Prostate gland (tissue), 2 donors: ENCODE measurements around the gene TMEM181. TPM values are rescaled to one million over a fixed set of nuclear protein-coding genes. Genes with fewer than 3 reads are reported as not detected.

Experiments
- DNase-seq: peaks from one replicate; pipeline ENCODE4 v3.0.0-alpha.2; 2019; ENCODE audit warnings: low spot score
- H3K27ac ChIP-seq, 2 donors: fragments of 200-600 bp; sonication (generic); 2 replicates each; pipeline ENCODE4 v1.5.1; 2017 to 2019
- H3K27me3 ChIP-seq: fragments of 200-600 bp; sonication (generic); replicated peaks from 2 replicates; pipeline ENCODE4 v1.5.1; 2019; ENCODE audit not compliant: insufficient read depth
- H3K36me3 ChIP-seq, 2 donors: fragments of 200-600 bp; sonication (generic); 1 replicate in 1 of 2; 2 replicates in 1 of 2; pipeline versions ENCODE4 v1.5.1 to v1.8.1; 2017 to 2019
- H3K4me1 ChIP-seq: fragments of 200-600 bp; sonication (generic); replicated peaks from 2 replicates; pipeline ENCODE4 v1.5.1; 2019
- H3K4me3 ChIP-seq, 2 donors: fragments of 200-600 bp; sonication (generic); 2 replicates each; pipeline ENCODE4 v1.5.1; 2017 to 2019
- H3K9me3 ChIP-seq: fragments of 200-600 bp; sonication (generic); 2 replicates; pipeline ENCODE4 v1.5.1; 2017
- POLR2A ChIP-seq: fragments of 450-650 bp; IDR thresholded peaks from one replicate; pipeline ENCODE4 v1.6.1; 2016; ENCODE audit warnings: antibody characterized with exemption, mild to moderate bottlenecking
- POLR2AphosphoS5 ChIP-seq: sonication (generic); formaldehyde crosslinking; IDR thresholded peaks from one replicate; pipeline ENCODE4 v1.6.1; 2017; ENCODE audit warnings: antibody characterized with exemption
- WGBS: methylation state at CpG from one replicate; pipeline ENCODE4 v1.1.5; 2018; 5-methylcytosine and 5-hydroxymethylcytosine counted together
- intact Hi-C: fragments of 100-400 bp; cut with DNase I; formaldehyde crosslinking; loops from one replicate; pipeline ENCODE4 v1.14.2; 2022
- total RNA-seq, 2 donors: library from RNA; depleted of rRNA; stranded (reverse); fragments of >200 nt; gene quantifications; one replicate each; pipeline ENCODE4 v1.1.0, GENCODE V29; 2016
- TF ChIP-seq, protein P1 (sequence below), 4 experiments: fragments of 200-600 bp in 2 of 4; fragments of 450-650 bp in 2 of 4; sonication (generic) in 2 of 4; IDR thresholded peaks; 1 replicate in 3 of 4; 2 replicates in 1 of 4; pipeline ENCODE4 v1.5.1; 2016 to 2019; ENCODE audit warnings: antibody characterized with exemption in 4 of 4, mild to moderate bottlenecking in 2 of 4, moderate library complexity in 2 of 4

The TMEM181 gene
- total RNA-seq, 2 donors from 2014 or later, result 26.0 to 67.9 TPM

DNA sequence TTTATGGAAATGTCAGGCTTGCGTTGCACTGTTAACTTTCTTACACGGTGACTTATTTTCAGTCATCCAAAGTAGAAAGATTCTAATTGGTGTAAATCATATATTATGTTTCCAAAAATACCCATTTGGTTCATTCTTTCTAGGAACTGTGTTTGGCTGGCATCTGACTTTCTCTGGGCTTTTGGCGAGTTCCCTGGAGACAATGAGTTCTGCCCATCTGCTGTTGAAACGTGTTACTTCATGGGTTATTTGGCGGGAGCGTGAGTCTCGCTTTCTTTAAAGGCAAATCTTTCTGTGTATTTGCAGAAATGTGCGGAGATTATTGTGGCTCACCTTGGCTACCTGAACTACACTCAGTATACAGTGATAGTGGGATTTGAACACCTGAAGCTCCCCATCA is 29.5 kb downstream of the TMEM181 start:
- H3K27ac ChIP-seq, result no peak overlapping the region
- no peaks in the 10 kb centered on the region for H3K4me1 ChIP-seq
- WGBS, result 82% methylated on average over 8 of the region's 8 CpGs
- no peak overlapping the region for H3K4me3 ChIP-seq
- H3K36me3 ChIP-seq, result peaks cover 0 to 12% of the 10 kb centered on the region in 2 donors
- no peak for DNase-seq
- TF ChIP-seq POLR2AphosphoS5 (no peak), POLR2A (no peak)
- TF ChIP-seq, protein P1, sequence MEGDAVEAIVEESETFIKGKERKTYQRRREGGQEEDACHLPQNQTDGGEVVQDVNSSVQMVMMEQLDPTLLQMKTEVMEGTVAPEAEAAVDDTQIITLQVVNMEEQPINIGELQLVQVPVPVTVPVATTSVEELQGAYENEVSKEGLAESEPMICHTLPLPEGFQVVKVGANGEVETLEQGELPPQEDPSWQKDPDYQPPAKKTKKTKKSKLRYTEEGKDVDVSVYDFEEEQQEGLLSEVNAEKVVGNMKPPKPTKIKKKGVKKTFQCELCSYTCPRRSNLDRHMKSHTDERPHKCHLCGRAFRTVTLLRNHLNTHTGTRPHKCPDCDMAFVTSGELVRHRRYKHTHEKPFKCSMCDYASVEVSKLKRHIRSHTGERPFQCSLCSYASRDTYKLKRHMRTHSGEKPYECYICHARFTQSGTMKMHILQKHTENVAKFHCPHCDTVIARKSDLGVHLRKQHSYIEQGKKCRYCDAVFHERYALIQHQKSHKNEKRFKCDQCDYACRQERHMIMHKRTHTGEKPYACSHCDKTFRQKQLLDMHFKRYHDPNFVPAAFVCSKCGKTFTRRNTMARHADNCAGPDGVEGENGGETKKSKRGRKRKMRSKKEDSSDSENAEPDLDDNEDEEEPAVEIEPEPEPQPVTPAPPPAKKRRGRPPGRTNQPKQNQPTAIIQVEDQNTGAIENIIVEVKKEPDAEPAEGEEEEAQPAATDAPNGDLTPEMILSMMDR (IDR thresholded peaks at IDR 0.05), result no peak
- H3K9me3 ChIP-seq, result no peaks in the 10 kb centered on the region
- intact Hi-C loops, result no loop called here
- H3K27me3 ChIP-seq, result no peaks in the 10 kb centered on the region

DNA sequence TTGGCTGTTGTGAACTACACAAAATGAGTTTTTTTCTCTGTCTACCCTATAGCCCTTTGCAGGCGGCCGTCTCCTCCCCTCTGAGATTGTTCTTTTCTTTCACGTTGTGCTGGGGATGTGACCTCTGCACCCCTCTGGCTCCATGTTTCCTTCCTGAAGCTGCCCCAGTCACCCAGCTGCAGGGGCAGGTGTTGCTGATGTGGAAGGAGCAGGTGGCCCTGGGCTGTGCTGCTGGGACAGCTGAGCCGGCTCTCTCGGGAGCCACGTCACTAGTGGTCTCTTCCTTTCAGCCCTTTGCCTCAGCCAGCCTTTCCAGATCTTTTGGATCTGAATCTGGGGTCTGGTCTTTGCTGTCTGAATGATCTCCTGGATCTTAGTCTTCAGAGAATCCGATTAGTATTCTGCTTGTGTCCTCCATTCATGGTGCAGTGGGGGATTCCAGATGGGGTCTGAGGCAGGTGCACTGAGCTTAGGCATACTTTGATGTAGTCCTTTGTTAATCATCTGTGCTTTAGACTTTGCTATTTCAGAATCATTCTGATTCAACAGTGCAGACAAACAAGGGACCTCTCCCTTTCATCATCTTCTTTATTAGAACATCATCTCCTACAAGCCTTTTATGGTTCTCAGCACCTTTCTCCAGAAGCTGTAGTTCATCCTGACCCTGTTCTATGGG is 31.4 kb downstream of the TMEM181 start:
- no peaks in the 10 kb centered on the region for H3K27me3 ChIP-seq
- DNase-seq, result no peak
- intact Hi-C loops, result no loop called here
- no peaks in the 10 kb centered on the region for H3K4me1 ChIP-seq
- no peak for TF ChIP-seq POLR2A
- TF ChIP-seq, protein P1 (IDR thresholded peaks at IDR 0.05), result no peak
- no peak for TF ChIP-seq POLR2AphosphoS5
- peaks cover 0 to 5% of the 10 kb centered on the region in 2 donors for H3K36me3 ChIP-seq
- WGBS, result 83% methylated on average over 7 of the region's 7 CpGs
- H3K4me3 ChIP-seq, result no peak overlapping the region
- H3K27ac ChIP-seq, result no peak overlapping the region
- no peaks in the 10 kb centered on the region for H3K9me3 ChIP-seq

DNA sequence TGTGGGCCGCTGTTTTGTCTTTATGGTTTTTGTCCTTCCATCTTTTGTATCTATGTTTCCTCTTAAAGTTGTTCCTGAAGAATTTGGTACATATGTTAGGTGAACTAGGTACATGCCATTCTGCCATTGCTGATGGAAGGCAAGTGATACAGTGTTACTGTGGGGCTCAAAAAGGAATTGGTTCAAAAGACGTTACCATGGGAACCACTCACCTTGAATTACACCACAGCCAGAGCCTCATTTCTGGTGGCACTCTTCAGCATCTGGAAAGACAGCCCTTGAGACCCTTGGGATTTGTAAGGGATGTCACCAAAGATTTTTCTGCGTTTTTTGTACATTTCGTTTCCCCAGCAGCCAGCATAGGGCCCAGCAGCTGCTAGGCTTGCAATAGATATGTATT is 31.9 kb downstream of the TMEM181 start:
- Histone ChIP-seq H3K27me3 (no peaks in the 10 kb centered on the region), H3K4me1 (no peaks in the 10 kb centered on the region), H3K27ac (no peak overlapping the region), H3K4me3 (no peak overlapping the region), H3K36me3 (peaks cover 0 to 5% of the 10 kb centered on the region in 2 donors), H3K9me3 (no peaks in the 10 kb centered on the region)
- TF ChIP-seq POLR2A (no peak), POLR2AphosphoS5 (no peak)
- TF ChIP-seq, protein P1 (IDR thresholded peaks at IDR 0.05), result no peak
- WGBS, result 98% methylated on average over 4 of the region's 4 CpGs
- no peak for DNase-seq
- intact Hi-C loops, result no loop called here

DNA sequence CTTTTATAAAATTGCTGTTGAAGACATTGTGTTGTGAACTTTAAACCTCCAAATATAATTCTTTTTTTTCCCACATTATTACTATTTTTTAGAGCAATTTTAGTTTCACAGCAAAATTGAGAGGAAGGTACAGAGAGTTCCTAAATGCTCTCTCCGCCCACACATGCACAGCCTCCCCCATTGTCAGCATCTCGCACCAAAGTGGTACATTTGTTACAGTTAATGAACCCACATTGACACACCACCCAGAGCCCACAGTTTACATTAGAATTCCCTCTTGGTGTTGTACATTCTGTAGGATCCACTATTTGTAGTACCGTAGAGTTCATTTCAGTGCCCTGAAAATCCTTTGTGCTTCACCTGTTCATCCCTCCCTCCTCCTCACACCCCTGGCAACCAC is 33.8 kb downstream of the TMEM181 start:
- intact Hi-C loops, result no loop called here
- Histone ChIP-seq H3K27me3 (no peaks in the 10 kb centered on the region), H3K4me1 (no peaks in the 10 kb centered on the region), H3K27ac (no peak overlapping the region), H3K36me3 (peaks cover 0 to 5% of the 10 kb centered on the region in 2 donors), H3K4me3 (no peak overlapping the region), H3K9me3 (no peaks in the 10 kb centered on the region)
- WGBS, result 89% methylated on average over 3 of the region's 3 CpGs
- DNase-seq, result no peak
- TF ChIP-seq POLR2A, result no peak
- TF ChIP-seq, protein P1 (IDR thresholded peaks at IDR 0.05), result no peak
- no peak for TF ChIP-seq POLR2AphosphoS5

DNA sequence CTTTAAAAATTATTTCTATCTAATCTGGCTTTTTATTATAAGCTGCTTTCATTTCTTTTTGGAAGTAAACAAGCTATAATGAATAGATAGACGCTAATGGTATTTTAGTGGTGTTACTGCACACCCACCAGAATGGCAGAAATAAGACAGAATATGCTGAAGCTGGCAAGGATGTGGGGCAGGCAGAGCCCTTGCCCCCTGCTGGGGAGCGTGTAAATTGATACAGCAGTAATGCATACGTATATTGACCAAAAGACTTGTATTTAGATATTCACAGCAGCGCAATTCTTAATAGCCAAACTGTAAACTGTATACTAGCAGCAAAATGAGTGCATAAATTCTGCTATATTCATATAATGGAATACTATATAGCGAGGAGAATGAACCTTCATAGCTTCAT is 35.3 kb downstream of the TMEM181 start:
- no peak overlapping the region for H3K27ac ChIP-seq
- 89% methylated on average over 5 of the region's 5 CpGs for WGBS
- DNase-seq, result no peak
- H3K36me3 ChIP-seq, result peaks cover 0 to 15% of the 10 kb centered on the region in 2 donors
- no peak overlapping the region for H3K4me3 ChIP-seq
- H3K9me3 ChIP-seq, result no peaks in the 10 kb centered on the region
- TF ChIP-seq, protein P1 (IDR thresholded peaks at IDR 0.05), result no peak
- intact Hi-C loops, result no loop called here
- H3K27me3 ChIP-seq, result no peaks in the 10 kb centered on the region
- H3K4me1 ChIP-seq, result no peaks in the 10 kb centered on the region
